HG03442 (cell line): ENCODE results near the gene RBX1.
"Not testable (repeated sequence)": the region's sequence is repeated elsewhere in the genome, so short reads cannot be mapped to it uniquely, and the experiment has no call there.

Experiments used
- ATAC-seq: cut with Tn5 transposase; IDR thresholded peaks from one replicate; pipeline ENCODE4 v1.9.1; 2021; ENCODE audit warnings: mild to moderate bottlenecking, moderate library complexity; ENCODE audit not compliant: unreplicated experiment

Gene RBX1

GRCh38 chr22:40950962-40951794, at the start of gene RBX1:
RBX1 (plus strand) TSS chr22:40951378; CDS start chr22:40951399, 21 bp downstream.
- peak; percentile 70 for ATAC-seq

DNA sequence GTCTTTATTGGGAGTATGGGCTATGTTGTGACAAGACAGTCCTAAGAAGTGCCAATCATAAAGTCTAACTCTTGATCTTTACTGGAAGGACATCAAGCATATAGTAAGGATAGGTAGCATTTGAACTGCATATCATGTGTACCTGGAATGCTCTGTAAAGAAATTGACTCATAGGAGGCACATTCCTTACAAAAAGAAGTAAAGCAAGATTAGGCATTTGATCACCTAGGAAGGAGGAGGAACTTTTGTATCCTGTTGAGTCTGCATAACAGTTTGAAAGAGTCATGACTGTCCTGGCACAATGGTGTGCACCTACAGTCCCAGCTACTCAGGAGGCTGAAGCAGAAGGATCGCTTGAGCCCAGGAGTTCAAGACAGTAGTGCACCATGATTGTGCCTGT, 47.1 kb upstream of the RBX1 start:
- ATAC-seq, result no peak

GRCh38 chr22:40908895-40909294, 42.3 kb upstream of the RBX1 start:
- ATAC-seq, result no peak

- no peak for ATAC-seq
These were observed 39.4 kb upstream of the RBX1 start for GRCh38 chr22:40911772-40912171.

DNA sequence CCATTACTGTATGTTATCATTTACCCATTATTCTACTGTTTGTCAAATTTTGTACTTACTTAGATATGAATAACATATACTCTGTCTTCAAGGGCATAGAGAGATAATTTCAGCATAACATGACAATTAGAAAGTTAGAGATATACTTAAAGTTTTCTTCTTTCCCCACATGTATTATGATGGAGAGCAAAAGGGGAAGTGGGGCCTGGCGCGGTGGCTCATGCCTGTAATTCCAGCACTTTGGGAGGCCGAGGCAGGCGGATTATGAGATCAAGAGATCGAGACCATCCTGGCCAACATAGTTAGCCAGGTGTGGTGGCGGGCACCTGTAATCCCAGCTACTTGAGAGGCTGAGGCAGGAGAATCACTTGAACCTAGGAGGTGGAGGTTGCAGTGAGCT, 38.2 kb upstream of the RBX1 start:
- not testable (repeated sequence) for ATAC-seq

DNA sequence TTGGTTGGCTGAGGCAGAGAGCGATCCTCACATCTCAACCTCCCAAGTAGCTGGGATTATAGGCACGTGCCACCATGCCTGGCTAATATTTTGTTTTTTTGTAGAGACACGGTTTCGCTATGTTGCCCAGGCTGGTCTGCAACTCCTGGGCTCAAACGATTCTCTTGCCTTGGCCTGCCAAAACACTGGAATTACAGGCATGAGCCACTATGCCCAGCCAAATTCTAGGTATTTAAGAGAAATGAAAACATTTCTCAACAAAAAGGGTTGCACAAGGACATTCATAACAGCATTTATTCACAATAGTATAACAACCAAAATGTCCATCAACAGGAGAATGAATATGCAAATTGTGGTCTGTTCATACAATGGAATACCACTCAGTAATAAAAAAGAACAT, 31.7 kb upstream of the RBX1 start:
- ATAC-seq, result no peak

DNA sequence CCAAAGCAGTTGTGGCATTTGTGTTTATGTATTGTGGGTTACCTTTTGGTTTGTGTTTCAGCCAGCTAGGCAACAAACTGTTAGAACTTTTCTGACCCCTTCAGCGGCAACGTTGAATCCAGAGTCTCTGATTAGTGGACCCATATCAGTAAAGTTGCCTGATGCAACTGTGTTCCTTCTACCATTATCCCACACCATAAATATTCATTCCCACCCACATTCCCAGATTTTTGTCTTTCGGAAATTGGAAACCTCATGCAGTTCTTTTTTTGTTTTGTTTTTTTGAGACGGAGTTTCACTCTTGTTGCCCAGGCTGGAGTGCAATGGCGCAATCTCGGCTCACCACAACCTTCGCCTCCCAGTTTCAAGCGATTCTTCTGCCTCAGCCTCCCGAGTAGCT, 30.7 kb upstream of the RBX1 start:
- ATAC-seq, result no peak

- ATAC-seq, result no peak
These were observed 28.5 kb upstream of the RBX1 start for GRCh38 chr22:40922484-40923303.

GRCh38 chr22:40928657-40929056, 22.5 kb upstream of the RBX1 start:
- no peak for ATAC-seq

- no peak for ATAC-seq
These were observed 18.8 kb upstream of the RBX1 start for GRCh38 chr22:40932396-40932795.

- no peak for ATAC-seq
These were observed 12.0 kb upstream of the RBX1 start for GRCh38 chr22:40939202-40939601.

- no peak for ATAC-seq
These were observed 822 bp downstream of the RBX1 start for GRCh38 chr22:40951795-40952605.

DNA sequence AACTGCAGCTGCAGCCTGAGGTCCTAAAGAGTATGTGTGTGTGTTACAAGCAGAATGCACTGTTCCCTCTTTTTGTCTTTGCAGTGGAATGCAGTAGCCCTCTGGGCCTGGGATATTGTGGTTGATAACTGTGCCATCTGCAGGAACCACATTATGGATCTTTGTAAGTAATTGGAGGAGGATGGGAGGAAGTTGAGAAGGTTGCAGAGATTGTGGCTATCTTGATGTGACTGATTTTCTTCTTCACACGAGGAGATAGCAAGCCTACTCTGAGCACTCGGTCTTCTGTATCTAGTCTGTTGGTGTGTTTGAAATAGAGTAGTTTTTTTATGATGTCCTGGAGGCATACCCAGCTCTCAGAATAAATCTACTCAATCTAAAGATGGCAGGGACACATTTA, 2.3 kb downstream of the RBX1 start:
- ATAC-seq, result no peak

GRCh38 chr22:40954113-40954512, 2.9 kb downstream of the RBX1 start:
- ATAC-seq, result no peak

- no peak for ATAC-seq
These were observed 4.4 kb downstream of the RBX1 start for GRCh38 chr22:40955571-40955970.

- no peak for ATAC-seq
These were observed 6.4 kb downstream of the RBX1 start for GRCh38 chr22:40957601-40958000.

GRCh38 chr22:40958299-40958698, 7.1 kb downstream of the RBX1 start:
- no peak for ATAC-seq

- ATAC-seq, result no peak
These were observed 9.0 kb downstream of the RBX1 start for GRCh38 chr22:40960145-40960544.

GRCh38 chr22:40965936-40966725, 15.0 kb downstream of the RBX1 start:
- ATAC-seq, result no peak

- ATAC-seq, result no peak
These were observed 15.5 kb downstream of the RBX1 start for GRCh38 chr22:40966726-40967085.
